Tongue (tissue), 2 donors: ENCODE results near the gene MORN1. TPM values are rescaled to one million over a fixed set of nuclear protein-coding genes. Genes with fewer than 3 reads are reported as not detected.

ENCODE experiments used
- DNase-seq: peaks from one replicate; pipeline ENCODE4 v3.0.0-alpha.2; 2015
- total RNA-seq: library from RNA; depleted of rRNA; stranded (reverse); fragments of >200 nt; gene quantifications from one replicate; pipeline ENCODE4 v1.2.3, GENCODE V29; 2014

MORN1 gene
- total RNA-seq, 1 donor from 2014 or later = 13.8 TPM

DNA sequence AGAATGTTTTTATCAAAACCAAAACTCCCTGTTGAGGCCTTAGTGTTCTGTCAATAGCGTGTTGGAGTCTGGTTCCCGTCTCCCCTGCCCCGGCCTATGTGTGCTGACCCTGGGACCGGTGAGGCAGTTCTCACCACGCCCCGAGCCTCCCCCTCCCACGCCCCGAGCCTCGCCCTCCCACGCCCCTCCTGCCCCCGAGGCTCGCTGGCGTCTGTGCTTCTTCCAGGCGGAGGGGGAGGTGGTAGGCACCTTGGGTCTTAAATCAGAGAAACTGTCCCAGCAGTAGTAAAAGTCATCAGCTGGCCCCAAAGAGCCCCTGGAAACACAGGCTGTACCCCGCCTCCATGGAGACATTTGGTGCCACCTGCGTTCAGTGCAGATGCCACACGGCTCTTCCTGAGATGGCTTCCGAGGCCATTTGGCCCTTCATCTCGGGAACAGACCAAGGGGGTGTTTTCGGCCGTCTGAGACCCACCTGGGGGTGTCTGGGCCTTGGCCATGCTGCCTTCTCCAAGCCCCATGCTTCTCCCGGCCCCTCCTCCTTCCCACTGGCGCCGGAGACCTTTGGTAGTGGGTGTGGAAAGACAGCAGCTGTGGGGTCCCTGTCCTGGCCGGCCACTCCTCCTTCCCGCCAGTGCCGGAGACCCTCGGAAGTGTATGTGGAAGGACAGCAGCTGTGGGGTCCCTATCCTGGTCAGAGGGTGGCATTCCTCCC is 118.5 kb downstream of the MORN1 start:
- no peak for DNase-seq

GRCh38 chr1:2271841-2272655 is 119.3 kb downstream of the MORN1 start:
- DNase-seq = no peak

Other genes starting within 250 kb of the MORN1 start
- gene FAAP20, start 196.8 kb downstream of the MORN1 start, total RNA-seq = 18.4 TPM
- 58.8 TPM for gene SKI, start 163.2 kb downstream of the MORN1 start, total RNA-seq
- gene RER1, start 287 bp upstream of the MORN1 start, total RNA-seq = 56.2 TPM
- gene PEX10, start 21.0 kb upstream of the MORN1 start, total RNA-seq = 19.8 TPM
- 11.8 TPM for gene PLCH2, start 84.7 kb upstream of the MORN1 start, total RNA-seq
- gene PANK4, start 135.0 kb upstream of the MORN1 start, total RNA-seq = 44.1 TPM
- 2.8 TPM for gene HES5, start 138.7 kb upstream of the MORN1 start, total RNA-seq
- gene TNFRSF14, start 164.8 kb upstream of the MORN1 start, total RNA-seq = 17.6 TPM
- gene PRXL2B, start 195.2 kb upstream of the MORN1 start, total RNA-seq = 15.4 TPM
- not detected for gene MMEL1, start 241.5 kb upstream of the MORN1 start, total RNA-seq